MCF 10A (cell line): ENCODE measurements around the gene IL3. TPM values are rescaled to one million over a fixed set of nuclear protein-coding genes. Genes with fewer than 3 reads are reported as not detected.

ENCODE experiments used
- BruUV-seq: library from RNA; stranded (reverse); fragments of 400-500 nt; replicated peaks from 2 replicates; lab custom pipeline; 2021; lab: Mats Ljungman, UMichigan
- CTCF ChIA-PET: fragments of 300-600 bp; sonication (Branson Sonifier 250); formaldehyde crosslinking; extraction: SDS; loops from one replicate; lab custom pipeline; 2021; ENCODE audit warnings: antibody characterized with exemption, inconsistent platforms; lab: Yijun Ruan, JAX
- POLR2A ChIA-PET: fragments of 300-600, 350-650 bp; sonication (Branson Sonifier 250); formaldehyde crosslinking; extraction: SDS; loops from one replicate; lab custom pipeline; 2020; ENCODE audit warnings: antibody characterized with exemption, inconsistent platforms; lab: Yijun Ruan, JAX
- DNase-seq: peaks from one replicate; pipeline ENCODE4 v3.0.0-alpha.2; 2018; ENCODE audit not compliant: unreplicated experiment
- H3K27ac Mint-ChIP-seq: one replicate; pipeline ENCODE4 v1.8.0; 2022; ENCODE audit warnings: mild to moderate bottlenecking, low read depth, mixed read lengths; ENCODE audit not compliant: unreplicated experiment
- H3K27me3 Mint-ChIP-seq: one replicate; pipeline ENCODE4 v1.8.0; 2022; ENCODE audit warnings: mixed read lengths; ENCODE audit not compliant: insufficient read depth, unreplicated experiment
- H3K36me3 Mint-ChIP-seq: one replicate; pipeline ENCODE4 v1.8.0; 2022; ENCODE audit warnings: mild to moderate bottlenecking, moderate library complexity, mixed read lengths; ENCODE audit not compliant: insufficient read depth, unreplicated experiment
- H3K4me1 Mint-ChIP-seq: one replicate; pipeline ENCODE4 v1.8.0; 2022; ENCODE audit warnings: mixed read lengths; ENCODE audit not compliant: insufficient read depth, unreplicated experiment
- H3K4me3 Mint-ChIP-seq: one replicate; pipeline ENCODE4 v1.8.0; 2022; ENCODE audit warnings: mild to moderate bottlenecking, moderate library complexity, mixed read lengths; ENCODE audit not compliant: unreplicated experiment
- H3K9me3 Mint-ChIP-seq: one replicate; pipeline ENCODE4 v1.8.0; 2022; ENCODE audit warnings: mixed read lengths; ENCODE audit not compliant: unreplicated experiment
- intact Hi-C: fragments of 100-400 bp; cut with micrococcal nuclease; formaldehyde crosslinking; loops from 2 replicates; pipeline ENCODE4 v1.14.1; 2022
- total RNA-seq: library from RNA; stranded (reverse); gene quantifications from 2 replicates; pipeline ENCODE4 v1.2.3, GENCODE V29; 2022
- TF ChIP-seq, protein P1 (sequence below): fragments of 200-600 bp; IDR thresholded peaks from one replicate; pipeline ENCODE4 v1.8.0; 2022; ENCODE audit warnings: antibody characterized with exemption, mild to moderate bottlenecking; ENCODE audit not compliant: unreplicated experiment

The IL3 gene
- total RNA-seq, 1 experiment from 2014 or later = not detected

GRCh38 chr5:132027027-132027426 is 33.4 kb upstream of the IL3 start:
- BruUV-seq = no TSS peak
- Mint-ChIP-seq H3K4me1 (no peaks in the 10 kb centered on the region), H3K27ac (no peak overlapping the region), H3K4me3 (no peak overlapping the region), H3K27me3 (peaks cover 40% of the 10 kb centered on the region), H3K36me3 (no peaks in the 10 kb centered on the region), H3K9me3 (no peaks in the 10 kb centered on the region)
- CTCF ChIA-PET = interaction anchor here (1.6 kb wide), 1 partner anchor 36 kb away, joined by 6 read pairs; no protein-coding TSS in a partner anchor
- TF ChIP-seq, protein P1, sequence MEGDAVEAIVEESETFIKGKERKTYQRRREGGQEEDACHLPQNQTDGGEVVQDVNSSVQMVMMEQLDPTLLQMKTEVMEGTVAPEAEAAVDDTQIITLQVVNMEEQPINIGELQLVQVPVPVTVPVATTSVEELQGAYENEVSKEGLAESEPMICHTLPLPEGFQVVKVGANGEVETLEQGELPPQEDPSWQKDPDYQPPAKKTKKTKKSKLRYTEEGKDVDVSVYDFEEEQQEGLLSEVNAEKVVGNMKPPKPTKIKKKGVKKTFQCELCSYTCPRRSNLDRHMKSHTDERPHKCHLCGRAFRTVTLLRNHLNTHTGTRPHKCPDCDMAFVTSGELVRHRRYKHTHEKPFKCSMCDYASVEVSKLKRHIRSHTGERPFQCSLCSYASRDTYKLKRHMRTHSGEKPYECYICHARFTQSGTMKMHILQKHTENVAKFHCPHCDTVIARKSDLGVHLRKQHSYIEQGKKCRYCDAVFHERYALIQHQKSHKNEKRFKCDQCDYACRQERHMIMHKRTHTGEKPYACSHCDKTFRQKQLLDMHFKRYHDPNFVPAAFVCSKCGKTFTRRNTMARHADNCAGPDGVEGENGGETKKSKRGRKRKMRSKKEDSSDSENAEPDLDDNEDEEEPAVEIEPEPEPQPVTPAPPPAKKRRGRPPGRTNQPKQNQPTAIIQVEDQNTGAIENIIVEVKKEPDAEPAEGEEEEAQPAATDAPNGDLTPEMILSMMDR = no peak
- DNase-seq = no peak
- intact Hi-C loops = no loop called here
- POLR2A ChIA-PET = no interaction called here

- no peaks in the 10 kb centered on the region for H3K4me1 Mint-ChIP-seq
- CTCF ChIA-PET = interaction anchor here (0.6 to 0.7 kb wide), 3 partner anchors 23 to 277 kb away, joined by 3 read pairs; no protein-coding TSS in a partner anchor
- H3K27me3 Mint-ChIP-seq = peaks cover 64% of the 10 kb centered on the region
- no peak for DNase-seq
- H3K4me3 Mint-ChIP-seq = no peak overlapping the region
- POLR2A ChIA-PET = no interaction called here
- no peak overlapping the region for H3K27ac Mint-ChIP-seq
- intact Hi-C loops = no loop called here
- BruUV-seq = no TSS peak
- no peaks in the 10 kb centered on the region for H3K36me3 Mint-ChIP-seq
- TF ChIP-seq, protein P1 = no peak
- H3K9me3 Mint-ChIP-seq = peaks cover 18% of the 10 kb centered on the region
Measured at GRCh38 chr5:132029609-132030330, 30.7 kb upstream of the IL3 start.

DNA sequence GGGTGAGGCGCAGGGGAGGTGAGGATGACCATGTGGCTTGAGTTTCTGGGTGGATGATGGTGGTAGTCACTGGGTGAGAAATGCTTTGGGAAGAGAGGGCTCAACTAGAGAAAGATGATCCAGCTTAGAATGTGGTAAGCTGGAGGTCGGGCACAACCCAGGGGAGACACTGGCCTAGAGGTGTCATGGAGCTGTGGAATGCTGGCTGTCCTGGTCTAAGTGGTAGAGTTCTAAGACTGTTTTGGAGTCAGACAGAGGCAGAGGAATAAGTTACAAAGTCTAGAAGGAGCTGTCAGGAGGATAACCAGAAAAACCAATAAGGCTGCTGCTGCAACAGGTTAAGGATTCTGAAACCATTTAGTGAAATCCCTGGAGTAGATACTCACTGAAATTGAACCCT is 29.8 kb upstream of the IL3 start:
- Mint-ChIP-seq H3K27ac (no peak overlapping the region), H3K9me3 (peaks cover 18% of the 10 kb centered on the region), H3K4me1 (no peaks in the 10 kb centered on the region), H3K27me3 (peaks cover 70% of the 10 kb centered on the region), H3K36me3 (no peaks in the 10 kb centered on the region), H3K4me3 (no peak overlapping the region)
- no TSS peak for BruUV-seq
- POLR2A ChIA-PET = interaction anchor here (1.3 kb wide), 1 partner anchor 21 kb away, joined by 3 read pairs; no protein-coding TSS in a partner anchor
- intact Hi-C loops = no loop called here
- CTCF ChIA-PET = interaction anchor here (0.6 kb wide), 1 partner anchor 463 kb away, joined by 3 read pairs; no protein-coding TSS in a partner anchor
- DNase-seq = no peak
- TF ChIP-seq, protein P1 = no peak

DNA sequence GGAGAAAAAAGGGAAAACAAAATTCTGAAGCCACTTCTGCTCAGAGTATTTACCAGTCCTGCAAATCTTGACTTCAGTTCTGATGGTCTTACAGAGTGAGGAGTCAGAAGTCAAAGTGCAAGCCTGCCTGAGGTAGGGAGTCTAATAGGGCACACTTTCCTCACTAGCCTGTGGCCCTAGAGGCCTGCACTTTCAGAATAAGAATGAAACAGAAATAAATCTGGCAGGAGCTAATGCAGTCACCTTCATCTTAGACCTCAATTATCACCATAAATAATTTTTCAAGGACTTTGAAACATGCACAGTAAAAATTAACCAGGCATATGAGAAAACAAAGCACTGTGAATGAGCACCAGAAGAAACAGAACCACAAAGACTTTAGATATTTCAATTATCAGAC is 28.3 kb upstream of the IL3 start:
- intact Hi-C loops = no loop called here
- Mint-ChIP-seq H3K36me3 (no peaks in the 10 kb centered on the region), H3K9me3 (peaks cover 18% of the 10 kb centered on the region), H3K27me3 (peaks cover 86% of the 10 kb centered on the region), H3K4me1 (no peaks in the 10 kb centered on the region), H3K27ac (no peak overlapping the region), H3K4me3 (no peak overlapping the region)
- TF ChIP-seq, protein P1 = no peak
- no TSS peak for BruUV-seq
- DNase-seq = no peak
- ChIA-PET POLR2A (no interaction called here), CTCF (interaction anchor here (0.6 kb wide), 1 partner anchor 146 kb away, joined by 3 read pairs; no protein-coding TSS in a partner anchor)
